ENCODE measurements around the gene ARID4B.

DNA sequence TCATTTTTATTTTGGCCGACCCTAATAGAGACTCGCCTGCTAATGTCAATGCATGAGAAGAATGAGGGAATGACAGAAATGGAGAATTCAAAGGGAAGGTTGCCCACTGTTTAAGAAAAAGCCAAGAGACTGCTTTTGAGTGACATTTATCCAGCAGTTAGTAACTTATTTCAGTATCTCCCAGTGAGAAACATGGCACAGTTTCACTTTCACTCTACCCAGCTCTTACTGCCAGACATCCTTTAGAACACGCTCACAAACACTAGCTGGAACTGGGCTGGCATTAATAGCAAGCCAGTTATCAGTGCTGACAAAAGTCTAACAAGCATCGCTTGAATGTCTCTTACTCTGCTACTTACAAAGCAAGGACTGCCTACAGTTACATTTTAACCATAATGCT lies 8.9 kb upstream of the ARID4B start:
- TF ChIP-seq, protein P1, sequence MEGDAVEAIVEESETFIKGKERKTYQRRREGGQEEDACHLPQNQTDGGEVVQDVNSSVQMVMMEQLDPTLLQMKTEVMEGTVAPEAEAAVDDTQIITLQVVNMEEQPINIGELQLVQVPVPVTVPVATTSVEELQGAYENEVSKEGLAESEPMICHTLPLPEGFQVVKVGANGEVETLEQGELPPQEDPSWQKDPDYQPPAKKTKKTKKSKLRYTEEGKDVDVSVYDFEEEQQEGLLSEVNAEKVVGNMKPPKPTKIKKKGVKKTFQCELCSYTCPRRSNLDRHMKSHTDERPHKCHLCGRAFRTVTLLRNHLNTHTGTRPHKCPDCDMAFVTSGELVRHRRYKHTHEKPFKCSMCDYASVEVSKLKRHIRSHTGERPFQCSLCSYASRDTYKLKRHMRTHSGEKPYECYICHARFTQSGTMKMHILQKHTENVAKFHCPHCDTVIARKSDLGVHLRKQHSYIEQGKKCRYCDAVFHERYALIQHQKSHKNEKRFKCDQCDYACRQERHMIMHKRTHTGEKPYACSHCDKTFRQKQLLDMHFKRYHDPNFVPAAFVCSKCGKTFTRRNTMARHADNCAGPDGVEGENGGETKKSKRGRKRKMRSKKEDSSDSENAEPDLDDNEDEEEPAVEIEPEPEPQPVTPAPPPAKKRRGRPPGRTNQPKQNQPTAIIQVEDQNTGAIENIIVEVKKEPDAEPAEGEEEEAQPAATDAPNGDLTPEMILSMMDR (IDR thresholded peaks at IDR 0.05) = no peak
- TF ChIP-seq POLR2A (IDR thresholded peaks at IDR 0.05) = no peak

Data from lower leg skin (tissue), 3 donors.